ENCODE data around the gene SEC31B.

The SEC31B gene

DNA sequence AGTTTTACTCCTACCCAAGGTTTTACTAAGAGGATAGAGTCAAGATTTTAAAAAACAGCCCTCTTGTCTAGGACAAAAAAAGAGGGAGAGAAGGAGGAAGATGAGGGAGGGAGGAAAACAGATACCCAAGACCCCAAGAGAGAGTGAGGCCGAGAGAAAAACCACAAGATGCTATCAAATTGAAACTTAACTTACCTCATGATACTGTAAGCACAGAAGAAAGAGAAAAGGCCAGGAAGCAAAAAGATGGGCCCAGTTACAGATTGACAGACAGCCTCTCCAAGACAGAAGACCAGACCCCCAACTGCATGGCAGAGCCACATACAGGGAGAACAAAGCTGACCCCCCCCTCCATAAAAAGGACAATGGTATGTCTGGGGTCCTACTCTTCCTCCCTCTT, 11.4 kb downstream of the SEC31B start (continued):
- no peak for TF ChIP-seq ZNF2 (tag by site-specific recombination; IDR thresholded peaks at IDR 0.05)
- TF ChIP-seq, protein P1, sequence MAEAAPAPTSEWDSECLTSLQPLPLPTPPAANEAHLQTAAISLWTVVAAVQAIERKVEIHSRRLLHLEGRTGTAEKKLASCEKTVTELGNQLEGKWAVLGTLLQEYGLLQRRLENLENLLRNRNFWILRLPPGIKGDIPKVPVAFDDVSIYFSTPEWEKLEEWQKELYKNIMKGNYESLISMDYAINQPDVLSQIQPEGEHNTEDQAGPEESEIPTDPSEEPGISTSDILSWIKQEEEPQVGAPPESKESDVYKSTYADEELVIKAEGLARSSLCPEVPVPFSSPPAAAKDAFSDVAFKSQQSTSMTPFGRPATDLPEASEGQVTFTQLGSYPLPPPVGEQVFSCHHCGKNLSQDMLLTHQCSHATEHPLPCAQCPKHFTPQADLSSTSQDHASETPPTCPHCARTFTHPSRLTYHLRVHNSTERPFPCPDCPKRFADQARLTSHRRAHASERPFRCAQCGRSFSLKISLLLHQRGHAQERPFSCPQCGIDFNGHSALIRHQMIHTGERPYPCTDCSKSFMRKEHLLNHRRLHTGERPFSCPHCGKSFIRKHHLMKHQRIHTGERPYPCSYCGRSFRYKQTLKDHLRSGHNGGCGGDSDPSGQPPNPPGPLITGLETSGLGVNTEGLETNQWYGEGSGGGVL (tag by site-specific recombination; IDR thresholded peaks at IDR 0.05), result no peak
- no peak for TF ChIP-seq FEZF1 (tag by site-specific recombination; IDR thresholded peaks at IDR 0.05)
- no peak for TF ChIP-seq WT1 (tag by site-specific recombination; IDR thresholded peaks at IDR 0.05)

DNA sequence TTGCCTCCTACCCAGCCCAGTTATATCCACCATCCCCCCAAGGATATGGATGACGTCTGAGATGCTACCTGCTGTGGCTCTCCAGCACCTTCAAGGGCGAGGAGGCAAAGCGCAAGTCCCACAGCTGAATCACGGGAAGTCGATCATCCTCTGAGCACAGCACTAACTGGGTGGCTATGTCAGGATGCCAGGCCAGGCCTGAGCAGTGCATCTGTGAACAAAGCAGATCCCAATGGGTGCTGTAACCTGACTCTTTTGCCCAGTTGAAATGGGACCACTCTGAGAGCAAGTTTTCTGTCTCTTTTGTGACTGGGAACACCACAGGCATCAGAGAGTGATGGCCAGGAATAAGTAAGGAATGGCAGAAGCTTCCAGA, 12.3 kb downstream of the SEC31B start:
- Histone ChIP-seq H3K36me3 (ENCODE audit: control insufficient read depth in 2 of 2, insufficient read depth in 1 of 2, low read length in 2 of 2) (peaks cover 0 to 60% of the 10 kb centered on the region in 2 experiments; a peak in 1 of 3 replicates), H3K9me3 (ENCODE audit: control insufficient read depth, insufficient read depth, low read depth, low read length) (no peaks in the 10 kb centered on the region), H3K4me1 (ENCODE audit: control insufficient read depth, insufficient read depth, low read length) (no peaks in the 10 kb centered on the region), H3K4me3 (ENCODE audit: low read depth, low read length) (no peak overlapping the region), H3K27ac (ENCODE audit: extremely low read depth, low read depth, low read length) (no peak overlapping the region)
- POLR2A ChIA-PET, result no interaction called here
- TF ChIP-seq ZBTB20 (tag by site-specific recombination; IDR thresholded peaks at IDR 0.05) (no peak), ZNF133 (tag by site-specific recombination; IDR thresholded peaks at IDR 0.05) (no peak), ZFHX2 (tag by site-specific recombination; conservative IDR thresholded peaks at IDR 0.05) (no peak), KLF16 (tag by site-specific recombination; IDR thresholded peaks at IDR 0.05) (no peak), MZF1 (tag by site-specific recombination; IDR thresholded peaks at IDR 0.05; ENCODE audit: borderline replicate concordance) (no peak), ZNF169 (tag by site-specific recombination; IDR thresholded peaks at IDR 0.05) (no peak), ZNF558 (tag by site-specific recombination; IDR thresholded peaks at IDR 0.05) (no peak), ZNF521 (tag by site-specific recombination; IDR thresholded peaks at IDR 0.05) (no peak), YY1 (tag by site-specific recombination; IDR thresholded peaks at IDR 0.05) (no peak)
- TF ChIP-seq, protein P2, sequence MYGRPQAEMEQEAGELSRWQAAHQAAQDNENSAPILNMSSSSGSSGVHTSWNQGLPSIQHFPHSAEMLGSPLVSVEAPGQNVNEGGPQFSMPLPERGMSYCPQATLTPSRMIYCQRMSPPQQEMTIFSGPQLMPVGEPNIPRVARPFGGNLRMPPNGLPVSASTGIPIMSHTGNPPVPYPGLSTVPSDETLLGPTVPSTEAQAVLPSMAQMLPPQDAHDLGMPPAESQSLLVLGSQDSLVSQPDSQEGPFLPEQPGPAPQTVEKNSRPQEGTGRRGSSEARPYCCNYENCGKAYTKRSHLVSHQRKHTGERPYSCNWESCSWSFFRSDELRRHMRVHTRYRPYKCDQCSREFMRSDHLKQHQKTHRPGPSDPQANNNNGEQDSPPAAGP (tag by site-specific recombination; IDR thresholded peaks at IDR 0.05), result no peak
- TF ChIP-seq, protein P3, sequence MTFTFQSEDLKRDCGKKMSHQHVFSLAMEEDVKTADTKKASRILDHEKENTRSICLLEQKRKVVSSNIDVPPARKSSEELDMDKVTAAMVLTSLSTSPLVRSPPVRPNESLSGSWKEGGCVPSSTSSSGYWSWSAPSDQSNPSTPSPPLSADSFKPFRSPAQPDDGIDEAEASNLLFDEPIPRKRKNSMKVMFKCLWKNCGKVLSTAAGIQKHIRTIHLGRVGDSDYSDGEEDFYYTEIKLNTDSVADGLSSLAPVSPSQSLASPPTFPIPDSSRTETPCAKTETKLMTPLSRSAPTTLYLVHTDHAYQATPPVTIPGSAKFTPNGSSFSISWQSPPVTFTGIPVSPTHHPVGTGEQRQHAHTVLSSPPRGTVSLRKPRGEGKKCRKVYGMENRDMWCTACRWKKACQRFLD (tag by site-specific recombination; IDR thresholded peaks at IDR 0.05), result no peak
- CTCF ChIA-PET, result interaction anchor here (0.6 to 8.8 kb wide), 7 partner anchors 11 to 372 kb away, joined by 4 to 97 read pairs (median 7); no protein-coding TSS in a partner anchor

DNA sequence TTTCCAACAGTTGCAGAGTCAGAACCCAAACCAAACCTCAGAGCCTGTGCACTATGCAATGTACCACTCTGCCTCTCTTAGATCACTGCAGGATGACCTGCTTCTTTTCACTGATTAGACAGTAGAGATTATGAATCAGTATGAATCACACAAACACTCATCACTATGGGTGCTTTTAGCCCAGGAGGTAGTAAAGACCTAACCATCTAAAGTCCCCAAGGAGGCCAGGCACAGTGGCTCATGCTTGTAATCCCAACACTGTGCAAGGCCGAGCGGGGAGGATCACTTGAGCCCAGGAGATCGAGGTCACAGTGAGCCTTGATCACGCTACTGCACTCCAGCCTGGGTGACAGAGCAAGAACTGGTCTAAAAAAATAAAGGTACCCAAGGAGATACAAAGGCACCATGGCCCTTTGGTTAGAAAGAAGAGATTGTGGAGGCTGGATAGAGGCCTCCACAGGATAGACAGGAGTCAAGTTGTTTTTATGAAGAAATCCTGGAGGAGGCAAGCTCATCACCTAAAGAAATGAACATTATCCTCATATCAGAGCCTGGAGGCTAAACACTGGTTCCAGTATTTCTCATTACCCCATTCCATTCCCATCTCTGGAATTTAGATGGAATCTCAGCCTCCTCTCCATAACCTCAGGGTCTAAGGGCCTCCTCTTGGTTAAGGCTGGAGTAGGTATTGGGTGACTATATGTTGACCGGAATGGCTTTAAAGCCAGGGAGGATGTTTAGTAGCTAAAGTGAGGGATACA, 12.9 kb downstream of the SEC31B start:
- H3K27ac ChIP-seq (ENCODE audit: extremely low read depth, low read depth, low read length), result no peak overlapping the region
- H3K9me3 ChIP-seq (ENCODE audit: control insufficient read depth, insufficient read depth, low read depth, low read length), result no peaks in the 10 kb centered on the region
- H3K4me1 ChIP-seq (ENCODE audit: control insufficient read depth, insufficient read depth, low read length), result no peaks in the 10 kb centered on the region
- no peak overlapping the region for H3K4me3 ChIP-seq (ENCODE audit: low read depth, low read length)
- H3K36me3 ChIP-seq (ENCODE audit: control insufficient read depth in 2 of 2, insufficient read depth in 1 of 2, low read length in 2 of 2), result peaks cover 0 to 60% of the 10 kb centered on the region in 2 experiments; a peak in 2 of 3 replicates
- CTCF ChIA-PET, result interaction anchor here (0.6 to 8.8 kb wide), 7 partner anchors 11 to 372 kb away, joined by 4 to 97 read pairs (median 7); no protein-coding TSS in a partner anchor
- TF ChIP-seq ZNF747 (tag by site-specific recombination; IDR thresholded peaks at IDR 0.05) (no peak), ZNF677 (tag by site-specific recombination; IDR thresholded peaks at IDR 0.05) (no peak)
- TF ChIP-seq, protein P4, sequence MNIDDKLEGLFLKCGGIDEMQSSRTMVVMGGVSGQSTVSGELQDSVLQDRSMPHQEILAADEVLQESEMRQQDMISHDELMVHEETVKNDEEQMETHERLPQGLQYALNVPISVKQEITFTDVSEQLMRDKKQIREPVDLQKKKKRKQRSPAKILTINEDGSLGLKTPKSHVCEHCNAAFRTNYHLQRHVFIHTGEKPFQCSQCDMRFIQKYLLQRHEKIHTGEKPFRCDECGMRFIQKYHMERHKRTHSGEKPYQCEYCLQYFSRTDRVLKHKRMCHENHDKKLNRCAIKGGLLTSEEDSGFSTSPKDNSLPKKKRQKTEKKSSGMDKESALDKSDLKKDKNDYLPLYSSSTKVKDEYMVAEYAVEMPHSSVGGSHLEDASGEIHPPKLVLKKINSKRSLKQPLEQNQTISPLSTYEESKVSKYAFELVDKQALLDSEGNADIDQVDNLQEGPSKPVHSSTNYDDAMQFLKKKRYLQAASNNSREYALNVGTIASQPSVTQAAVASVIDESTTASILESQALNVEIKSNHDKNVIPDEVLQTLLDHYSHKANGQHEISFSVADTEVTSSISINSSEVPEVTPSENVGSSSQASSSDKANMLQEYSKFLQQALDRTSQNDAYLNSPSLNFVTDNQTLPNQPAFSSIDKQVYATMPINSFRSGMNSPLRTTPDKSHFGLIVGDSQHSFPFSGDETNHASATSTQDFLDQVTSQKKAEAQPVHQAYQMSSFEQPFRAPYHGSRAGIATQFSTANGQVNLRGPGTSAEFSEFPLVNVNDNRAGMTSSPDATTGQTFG (tag by site-specific recombination; IDR thresholded peaks at IDR 0.05; ENCODE audit: borderline replicate concordance), result no peak
- TF ChIP-seq, protein P2 (tag by site-specific recombination; IDR thresholded peaks at IDR 0.05), result no peak
- TF ChIP-seq, protein P5, sequence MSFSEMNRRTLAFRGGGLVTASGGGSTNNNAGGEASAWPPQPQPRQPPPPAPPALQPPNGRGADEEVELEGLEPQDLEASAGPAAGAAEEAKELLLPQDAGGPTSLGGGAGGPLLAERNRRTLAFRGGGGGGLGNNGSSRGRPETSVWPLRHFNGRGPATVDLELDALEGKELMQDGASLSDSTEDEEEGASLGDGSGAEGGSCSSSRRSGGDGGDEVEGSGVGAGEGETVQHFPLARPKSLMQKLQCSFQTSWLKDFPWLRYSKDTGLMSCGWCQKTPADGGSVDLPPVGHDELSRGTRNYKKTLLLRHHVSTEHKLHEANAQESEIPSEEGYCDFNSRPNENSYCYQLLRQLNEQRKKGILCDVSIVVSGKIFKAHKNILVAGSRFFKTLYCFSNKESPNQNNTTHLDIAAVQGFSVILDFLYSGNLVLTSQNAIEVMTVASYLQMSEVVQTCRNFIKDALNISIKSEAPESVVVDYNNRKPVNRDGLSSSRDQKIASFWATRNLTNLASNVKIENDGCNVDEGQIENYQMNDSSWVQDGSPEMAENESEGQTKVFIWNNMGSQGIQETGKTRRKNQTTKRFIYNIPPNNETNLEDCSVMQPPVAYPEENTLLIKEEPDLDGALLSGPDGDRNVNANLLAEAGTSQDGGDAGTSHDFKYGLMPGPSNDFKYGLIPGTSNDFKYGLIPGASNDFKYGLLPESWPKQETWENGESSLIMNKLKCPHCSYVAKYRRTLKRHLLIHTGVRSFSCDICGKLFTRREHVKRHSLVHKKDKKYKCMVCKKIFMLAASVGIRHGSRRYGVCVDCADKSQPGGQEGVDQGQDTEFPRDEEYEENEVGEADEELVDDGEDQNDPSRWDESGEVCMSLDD (tag by site-specific recombination; IDR thresholded peaks at IDR 0.05), result no peak
- TF ChIP-seq, protein P3 (tag by site-specific recombination; IDR thresholded peaks at IDR 0.05), result no peak
- POLR2A ChIA-PET, result no interaction called here

Measured in HEK293 (cell line).